LNCaP clone FGC (cell line): ENCODE results near the gene MYRIP.

ENCODE experiments used
- DNase-seq: peaks from one replicate; pipeline ENCODE4 v3.0.0-alpha.2; 2011; ENCODE audit warnings: low read depth
- H3K4me3 ChIP-seq: 2 replicates; pipeline ENCODE4 v1.5.1; 2011; ENCODE audit warnings: mild to moderate bottlenecking, low read depth, low read length, control low read depth
- TF ChIP-seq, protein P1 (sequence below): IDR thresholded peaks from 2 replicates; pipeline ENCODE4 v1.5.1; 2012; ENCODE audit warnings: mild to moderate bottlenecking; ENCODE audit not compliant: control insufficient read depth, insufficient read depth; ENCODE audit errors: extremely low read depth

Gene MYRIP

DNA sequence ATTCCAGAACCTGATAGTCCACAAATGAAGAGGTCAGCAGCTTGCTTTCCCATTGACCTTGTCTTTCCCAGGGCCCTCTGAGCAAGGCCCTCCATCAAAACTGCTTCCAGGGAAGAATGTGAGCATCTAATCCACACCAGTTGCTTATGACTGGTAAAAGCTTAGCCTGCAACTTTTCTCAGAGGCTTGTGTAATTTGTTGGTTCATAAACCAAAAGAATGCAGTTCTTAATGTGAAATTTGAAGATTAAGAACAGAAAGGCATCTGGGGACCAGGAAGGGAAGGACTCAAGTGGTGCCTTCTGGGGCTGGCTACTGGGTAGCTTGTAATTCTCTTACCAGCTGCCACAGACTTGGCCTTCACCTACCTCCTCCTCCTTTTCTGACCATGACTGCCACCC lies 439.2 kb downstream of the MYRIP start:
- TF ChIP-seq, protein P1, sequence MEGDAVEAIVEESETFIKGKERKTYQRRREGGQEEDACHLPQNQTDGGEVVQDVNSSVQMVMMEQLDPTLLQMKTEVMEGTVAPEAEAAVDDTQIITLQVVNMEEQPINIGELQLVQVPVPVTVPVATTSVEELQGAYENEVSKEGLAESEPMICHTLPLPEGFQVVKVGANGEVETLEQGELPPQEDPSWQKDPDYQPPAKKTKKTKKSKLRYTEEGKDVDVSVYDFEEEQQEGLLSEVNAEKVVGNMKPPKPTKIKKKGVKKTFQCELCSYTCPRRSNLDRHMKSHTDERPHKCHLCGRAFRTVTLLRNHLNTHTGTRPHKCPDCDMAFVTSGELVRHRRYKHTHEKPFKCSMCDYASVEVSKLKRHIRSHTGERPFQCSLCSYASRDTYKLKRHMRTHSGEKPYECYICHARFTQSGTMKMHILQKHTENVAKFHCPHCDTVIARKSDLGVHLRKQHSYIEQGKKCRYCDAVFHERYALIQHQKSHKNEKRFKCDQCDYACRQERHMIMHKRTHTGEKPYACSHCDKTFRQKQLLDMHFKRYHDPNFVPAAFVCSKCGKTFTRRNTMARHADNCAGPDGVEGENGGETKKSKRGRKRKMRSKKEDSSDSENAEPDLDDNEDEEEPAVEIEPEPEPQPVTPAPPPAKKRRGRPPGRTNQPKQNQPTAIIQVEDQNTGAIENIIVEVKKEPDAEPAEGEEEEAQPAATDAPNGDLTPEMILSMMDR: no peak
- no peak for DNase-seq
- H3K4me3 ChIP-seq: no peak overlapping the region

DNA sequence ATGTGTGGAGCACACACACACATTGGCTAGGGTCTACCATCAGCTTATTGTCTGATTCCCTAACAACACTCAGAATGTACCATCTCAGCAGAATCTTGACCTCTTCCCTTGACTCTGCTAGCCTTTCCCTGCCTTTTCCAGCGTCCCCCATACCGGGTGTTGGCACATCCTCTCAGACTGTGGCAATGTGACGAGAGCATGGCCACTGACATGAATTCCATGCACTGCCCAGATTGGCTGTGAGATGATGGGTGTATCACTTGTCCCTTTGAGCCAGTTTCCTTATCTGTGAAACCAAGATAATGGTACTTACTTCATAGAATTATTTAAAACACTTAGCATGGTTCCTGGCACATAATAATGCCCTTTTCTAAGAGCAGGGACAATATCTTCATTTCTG lies 439.8 kb downstream of the MYRIP start:
- TF ChIP-seq, protein P1: no peak
- no peak for DNase-seq

DNA sequence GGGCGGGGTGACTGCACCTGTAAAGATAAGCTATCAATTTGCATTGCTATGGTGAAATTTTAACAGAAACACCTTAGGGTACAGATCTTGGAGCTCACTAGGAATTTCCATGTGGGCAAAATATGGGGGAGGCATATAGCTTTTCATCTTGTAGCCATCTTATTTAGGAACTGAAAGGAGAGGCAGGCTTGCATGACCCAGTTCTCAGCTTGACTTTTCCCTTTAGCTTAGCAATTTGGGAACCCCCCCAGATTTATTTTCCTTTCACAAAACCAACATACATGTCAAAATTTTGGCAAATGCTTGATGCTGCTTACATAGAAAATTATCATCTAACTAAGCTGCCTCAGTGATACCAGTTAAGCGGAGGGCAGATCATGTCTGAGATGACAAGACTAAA lies 445.1 kb downstream of the MYRIP start:
- H3K4me3 ChIP-seq: no peak overlapping the region
- no peak for DNase-seq
- TF ChIP-seq, protein P1: no peak

More for the DNA sequence above, 439.8 kb downstream of the MYRIP start:
- H3K4me3 ChIP-seq: no peak overlapping the region

DNA sequence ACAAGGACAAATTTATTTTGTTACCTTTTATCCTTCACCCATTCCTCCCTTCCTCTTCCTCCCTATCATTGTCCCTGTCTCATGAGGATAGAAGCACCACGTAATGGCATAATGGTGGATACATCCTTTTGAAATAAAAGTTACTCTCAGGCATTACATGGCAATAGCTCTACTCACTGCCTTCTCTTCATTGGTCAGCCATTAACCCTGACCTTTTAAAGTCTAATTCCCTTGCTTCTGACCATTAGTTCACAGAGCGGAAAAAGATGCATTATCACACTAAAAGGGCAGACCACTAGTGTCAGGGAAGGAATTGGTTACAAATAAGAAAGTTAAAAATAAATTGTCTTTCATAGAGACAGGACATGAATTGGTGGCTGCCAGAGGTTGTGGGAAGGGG lies 445.5 kb downstream of the MYRIP start:
- no peak for DNase-seq
- TF ChIP-seq, protein P1: no peak
- H3K4me3 ChIP-seq: no peak overlapping the region

DNA sequence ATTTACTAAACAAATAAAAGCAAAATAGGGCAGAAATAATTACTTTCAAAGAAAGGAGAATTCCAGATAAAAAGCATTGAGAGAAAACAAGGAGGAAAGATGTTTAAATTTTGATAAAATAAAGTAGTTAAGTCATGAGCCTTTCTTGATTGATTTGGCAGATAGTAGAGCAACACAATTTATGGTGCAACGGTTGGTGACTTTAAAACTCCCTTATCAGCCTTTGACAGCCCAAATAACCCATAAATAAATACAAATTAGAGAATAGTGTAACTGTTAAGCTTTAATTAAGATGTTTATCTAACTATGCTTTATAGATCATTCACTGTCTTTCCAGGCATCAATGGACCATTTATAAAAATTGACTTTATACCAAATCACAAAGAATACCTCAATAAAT lies 446.1 kb downstream of the MYRIP start:
- H3K4me3 ChIP-seq: no peak overlapping the region
- DNase-seq: peak; percentile 40
- TF ChIP-seq, protein P1: no peak

DNA sequence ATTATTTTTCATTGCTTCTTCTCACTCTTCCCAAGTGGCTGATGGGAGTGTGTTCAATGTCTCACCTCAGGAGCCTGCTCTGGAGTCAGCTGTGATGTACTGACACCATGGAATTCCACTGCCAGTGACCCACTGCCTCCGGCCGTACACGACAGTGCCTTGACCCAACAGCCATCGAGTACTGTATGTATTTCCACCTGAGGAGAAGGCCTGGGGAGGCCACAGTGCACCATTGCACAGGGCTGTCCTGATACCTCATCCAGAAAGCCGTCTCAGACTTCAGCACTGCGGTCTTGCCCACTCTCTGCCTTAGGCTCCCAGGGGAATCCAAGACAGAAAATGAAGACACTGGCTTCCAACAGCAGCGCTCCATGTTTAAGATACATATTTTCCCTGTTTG lies 448.7 kb downstream of the MYRIP start:
- H3K4me3 ChIP-seq: no peak overlapping the region
- TF ChIP-seq, protein P1: no peak
- DNase-seq: no peak

DNA sequence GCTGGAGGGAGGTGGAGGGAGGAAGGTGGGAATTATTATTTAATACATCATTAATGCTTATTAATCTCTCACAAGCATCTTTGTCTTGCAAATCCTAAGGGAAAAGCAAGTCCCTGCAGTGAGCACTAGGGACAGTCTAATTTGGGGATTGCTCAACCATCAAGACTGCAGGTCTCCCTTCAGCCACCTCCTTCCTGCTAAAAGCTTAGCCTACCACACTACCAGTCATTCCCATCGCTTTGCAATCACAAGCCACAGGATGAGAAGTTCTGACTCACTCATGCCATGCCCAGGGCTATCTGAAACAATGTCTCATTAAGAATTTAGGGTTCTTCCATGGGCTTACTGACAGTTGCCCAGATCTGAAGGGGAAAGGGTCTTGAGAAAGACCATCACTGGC lies 449.1 kb downstream of the MYRIP start:
- DNase-seq: no peak
- H3K4me3 ChIP-seq: no peak overlapping the region
- TF ChIP-seq, protein P1: no peak
